Anterior cingulate cortex (tissue), 58 donors: ENCODE data around the gene FXYD2.

ENCODE experiments used
- DNase-seq, 58 donors: peaks; one replicate each; lab custom pipeline; 2025; lab: John Stamatoyannopoulos, UW

Gene FXYD2

GRCh38 chr11:117807482-117808327 lies 16.8 kb downstream of the FXYD2 start:
- DNase-seq = peak in 50 of 58 donors; percentile 23 to 90 (median 52)

GRCh38 chr11:117806846-117807245 lies 17.7 kb downstream of the FXYD2 start:
- DNase-seq = peak in 1 of 58 donors; percentile 11

DNA sequence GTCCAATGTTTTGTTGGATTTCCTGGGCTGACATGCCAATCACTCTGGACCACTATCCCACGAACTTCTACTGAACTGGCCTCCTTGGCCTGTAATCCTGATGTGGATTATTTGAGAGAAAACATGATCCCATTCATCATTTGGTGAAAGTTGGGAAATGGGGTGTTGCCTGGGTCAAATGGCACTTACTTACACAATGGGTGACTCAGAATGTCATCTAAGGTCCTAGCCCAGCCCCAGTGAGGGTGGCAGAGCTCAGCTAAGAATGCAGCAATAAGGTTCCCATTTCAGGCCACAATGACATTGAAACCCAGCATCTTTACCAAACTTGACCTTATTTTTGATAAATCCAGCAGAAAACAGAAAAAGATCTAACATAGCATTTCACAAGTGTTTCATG lies 19.5 kb downstream of the FXYD2 start:
- no peak for DNase-seq

GRCh38 chr11:117803896-117804295 lies 20.6 kb downstream of the FXYD2 start:
- no peak for DNase-seq

DNA sequence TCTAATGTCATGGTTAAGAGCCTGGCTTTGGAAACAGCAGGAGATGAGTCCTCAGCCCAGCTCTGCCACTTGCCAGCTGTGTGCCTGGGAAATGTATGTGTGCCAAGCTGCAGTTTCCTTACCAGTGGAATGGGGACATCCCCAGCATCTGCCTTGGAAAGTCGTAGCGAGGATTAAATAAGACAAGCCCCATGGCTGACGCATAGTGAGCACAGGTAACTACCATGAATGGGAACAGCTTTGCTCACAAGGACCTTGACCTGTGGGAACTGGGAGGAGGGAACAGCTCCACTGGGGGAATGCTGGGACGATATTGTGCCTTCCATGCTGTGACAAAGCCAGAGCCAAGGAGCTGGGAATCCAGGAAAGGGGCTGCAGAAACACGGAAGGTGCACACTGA lies 24.9 kb downstream of the FXYD2 start:
- DNase-seq = no peak

- DNase-seq = peak in 40 of 58 donors; percentile 22 to 75 (median 47)
These were observed 27.5 kb downstream of the FXYD2 start, which contains the start of gene DSCAML1 for GRCh38 chr11:117796872-117797529. Gene DSCAML1, minus strand, starts transcription at chr11:117797216. Its CDS starts 137 bp downstream, at chr11:117797079.

- no peak for DNase-seq
These were observed 28.1 kb downstream of the FXYD2 start for GRCh38 chr11:117796456-117796871.

- DNase-seq = peak in 1 of 58 donors; percentile 26
These were observed 28.7 kb downstream of the FXYD2 start for GRCh38 chr11:117795638-117796455.

- peak in 10 of 58 donors; percentile 25 to 54 (median 42) for DNase-seq
These were observed 29.5 kb downstream of the FXYD2 start for GRCh38 chr11:117794772-117795629.

DNA sequence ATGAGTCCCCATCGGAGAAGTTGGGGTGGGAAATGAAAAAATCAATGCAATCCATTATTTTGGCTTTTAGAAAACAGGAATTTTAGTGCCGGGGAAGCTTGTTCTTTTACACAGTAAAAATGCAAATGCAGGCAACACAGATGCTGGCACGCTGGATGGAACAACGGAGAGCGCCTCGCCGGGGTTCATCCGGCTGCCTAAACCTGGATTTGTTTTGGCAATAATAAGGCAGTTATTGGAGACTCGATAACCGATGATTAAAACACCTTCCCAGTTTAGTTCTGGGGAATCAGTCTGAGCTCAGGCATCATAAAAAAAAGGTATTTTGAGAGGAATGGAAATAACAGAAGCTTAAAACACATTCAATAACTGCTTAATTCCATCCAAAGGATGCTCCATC lies 30.4 kb downstream of the FXYD2 start:
- peak in 18 of 58 donors; percentile 19 to 54 (median 34) for DNase-seq

GRCh38 chr11:117793583-117793982 lies 31.0 kb downstream of the FXYD2 start:
- peak in 8 of 58 donors; percentile 20 to 41 (median 26) for DNase-seq

- DNase-seq = peak in 2 of 58 donors; percentile 12 to 53
These were observed 31.6 kb downstream of the FXYD2 start for GRCh38 chr11:117792992-117793391.

- DNase-seq = no peak
These were observed 32.3 kb downstream of the FXYD2 start for GRCh38 chr11:117792241-117792640.

DNA sequence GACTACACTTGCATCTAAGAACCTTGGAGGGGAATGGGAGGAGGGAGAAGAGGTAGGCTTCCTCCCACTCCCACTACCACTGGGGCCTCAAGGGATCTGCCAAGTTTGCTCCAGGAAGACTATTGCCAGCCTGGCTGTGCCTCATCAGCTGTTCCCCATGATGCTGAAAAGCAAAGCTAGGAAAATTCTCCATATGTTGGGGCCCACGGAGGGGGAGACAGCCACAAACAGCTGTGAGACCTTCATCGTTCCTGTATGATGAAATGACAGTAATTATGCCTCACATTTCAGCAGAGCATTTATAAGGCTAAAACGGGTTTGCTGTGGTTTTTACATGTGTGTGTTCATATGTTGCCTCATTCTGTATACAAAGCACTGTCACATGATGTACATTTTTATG lies 34.3 kb downstream of the FXYD2 start:
- DNase-seq = no peak

DNA sequence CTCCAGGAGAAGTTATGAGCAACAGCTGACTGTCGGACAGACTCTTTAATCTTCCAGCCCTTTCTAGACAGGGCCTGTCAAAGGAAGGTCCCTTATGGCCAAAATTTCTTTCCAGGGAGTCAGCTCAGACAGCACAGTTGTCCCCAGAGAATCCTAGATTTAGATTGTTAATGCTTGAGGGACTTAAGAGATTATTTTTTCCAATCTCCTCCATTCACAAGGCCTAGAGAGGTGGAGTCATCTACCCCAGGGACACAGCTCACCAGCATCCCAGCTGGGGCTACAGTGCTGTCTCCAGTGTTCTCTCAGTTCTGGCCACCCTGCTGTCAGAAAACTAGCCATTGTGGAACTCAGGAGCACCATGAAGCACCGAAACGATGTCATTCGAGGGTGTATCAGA lies 35.3 kb downstream of the FXYD2 start:
- no peak for DNase-seq

GRCh38 chr11:117786135-117786870 lies 38.2 kb downstream of the FXYD2 start:
- DNase-seq = no peak

DNA sequence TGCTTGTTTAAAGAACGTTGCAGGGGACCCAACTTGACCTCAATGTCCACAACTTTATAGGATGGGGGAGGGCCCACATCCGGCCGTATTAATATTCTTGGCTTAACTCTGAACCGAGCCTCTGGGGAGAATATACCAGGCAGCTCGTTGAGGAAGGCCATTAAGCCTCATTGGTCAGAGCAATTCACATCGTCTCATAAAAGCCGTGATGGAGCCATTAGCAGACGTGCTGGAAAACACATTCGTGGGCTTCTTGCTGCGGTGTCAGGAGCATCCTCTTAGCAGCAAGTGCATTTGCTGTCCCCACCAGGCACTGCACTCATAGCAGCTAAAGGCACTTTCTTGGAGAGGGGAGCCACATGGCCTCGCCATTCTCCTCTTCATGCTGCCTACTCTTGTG lies 42.4 kb downstream of the FXYD2 start:
- no peak for DNase-seq

DNA sequence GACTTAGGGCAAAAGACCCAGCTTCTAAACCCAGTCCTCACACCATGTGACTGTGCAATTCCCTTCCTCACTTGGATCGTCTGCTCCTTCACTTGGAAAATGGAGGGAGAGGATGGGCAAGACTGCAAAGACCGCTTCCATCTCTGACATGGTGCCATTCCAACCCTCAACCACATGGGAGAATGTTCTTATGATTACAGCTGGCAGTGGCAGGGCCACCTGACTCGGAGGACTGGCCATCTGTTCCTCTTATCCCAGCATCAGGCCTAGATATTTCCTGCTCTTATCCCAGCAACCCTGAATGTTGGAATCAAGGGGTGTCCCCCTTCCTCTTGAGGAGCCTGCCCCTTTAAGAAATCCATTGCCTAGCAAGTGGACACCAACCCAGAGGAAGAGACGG lies 42.9 kb downstream of the FXYD2 start:
- no peak for DNase-seq

GRCh38 chr11:117780456-117780855 lies 44.1 kb downstream of the FXYD2 start:
- DNase-seq = no peak
